Measurements from ENCODE around the gene CD46.

- TF ChIP-seq EZH2 (IDR thresholded peaks at IDR 0.05; ENCODE audit: borderline replicate concordance, low read depth, low read length, severe bottlenecking) (no peak), CTCF (IDR thresholded peaks at IDR 0.05; ENCODE audit: borderline replicate concordance, extremely low read depth, low read length, poor library complexity, severe bottlenecking) (no peak)
These were observed 73.5 kb downstream of the CD46 start for GRCh38 chr1:207825409-207825695.
